Keratinocyte (primary cell): Measurements from ENCODE around the gene DOCK11. TPM values are rescaled to one million over a fixed set of nuclear protein-coding genes. Genes with fewer than 3 reads are reported as not detected.
"Not testable (repeated sequence)": the region's sequence is repeated elsewhere in the genome, so short reads cannot be mapped to it uniquely, and the experiment has no call there.

Experiments
- DNase-seq: peaks from one replicate; pipeline ENCODE4 v3.0.0-alpha.2; 2011; ENCODE audit warnings: low read depth, missing footprints, low spot score
- FAIRE-seq: peaks from 2 replicates; lab custom pipeline; 2011; peaks lifted over from hg19 to GRCh38; lab: Jason Lieb, UNC
- H2AFZ ChIP-seq: 2 replicates; pipeline ENCODE4 v1.6.0; 2012; ENCODE audit warnings: low read length, control low read depth, inconsistent platforms; ENCODE audit not compliant: control insufficient read depth
- H3K27ac ChIP-seq: 2 replicates; pipeline ENCODE4 v1.5.1; 2011; ENCODE audit warnings: low read length; ENCODE audit not compliant: control insufficient read depth, insufficient read depth
- H3K27me3 ChIP-seq: 3 replicates; pipeline ENCODE4 v1.6.0; 2011; ENCODE audit warnings: low read length; ENCODE audit not compliant: control insufficient read depth, insufficient read depth; ENCODE audit errors: extremely low read depth
- H3K36me3 ChIP-seq, 2 experiments: 2 replicates in 1 of 2; 3 replicates in 1 of 2; pipeline ENCODE4 v1.5.1; 2011; ENCODE audit warnings: low read length in 2 of 2, mild to moderate bottlenecking in 1 of 2; ENCODE audit not compliant: control insufficient read depth in 2 of 2, insufficient read depth in 2 of 2; ENCODE audit errors: extremely low read depth in 1 of 2
- H3K4me1 ChIP-seq: 3 replicates; pipeline ENCODE4 v1.5.1; 2011; ENCODE audit warnings: low read length; ENCODE audit not compliant: control insufficient read depth, insufficient read depth; ENCODE audit errors: extremely low read depth
- H3K4me2 ChIP-seq: 3 replicates; pipeline ENCODE4 v1.6.0; 2011; ENCODE audit warnings: low read depth, low read length; ENCODE audit not compliant: control insufficient read depth, insufficient read depth; ENCODE audit errors: extremely low read depth
- H3K4me3 ChIP-seq, 3 experiments: fragments of 200-600 bp in 1 of 3; sonication (generic) in 1 of 3; 2 replicates in 2 of 3; 3 replicates in 1 of 3; pipeline ENCODE4 v1.5.1; 2011 to 2016; ENCODE audit warnings: low read length in 3 of 3, mild to moderate bottlenecking in 3 of 3, control low read depth in 2 of 3, inconsistent platforms in 1 of 3, low read depth in 1 of 3, mixed read lengths in 1 of 3, mixed run types in 1 of 3, moderate library complexity in 1 of 3; ENCODE audit not compliant: control insufficient read depth in 2 of 3, insufficient read depth in 2 of 3; ENCODE audit errors: extremely low read depth in 1 of 3
- H3K79me2 ChIP-seq: 2 replicates; pipeline ENCODE4 v1.6.0; 2012; ENCODE audit warnings: low read length; ENCODE audit not compliant: control insufficient read depth, insufficient read depth
- H3K9ac ChIP-seq: 3 replicates; pipeline ENCODE4 v1.6.0; 2011; ENCODE audit warnings: low read length; ENCODE audit not compliant: control insufficient read depth, insufficient read depth; ENCODE audit errors: extremely low read depth
- H3K9me1 ChIP-seq: 3 replicates; pipeline ENCODE4 v1.6.0; 2011; ENCODE audit warnings: low read length; ENCODE audit not compliant: control insufficient read depth, insufficient read depth; ENCODE audit errors: extremely low read depth
- H3K9me3 ChIP-seq: 2 replicates; pipeline ENCODE4 v1.5.1; 2012; ENCODE audit warnings: low read depth, low read length; ENCODE audit not compliant: control insufficient read depth
- H4K20me1 ChIP-seq: 3 replicates; pipeline ENCODE4 v1.6.0; 2011; ENCODE audit warnings: low read length; ENCODE audit not compliant: control insufficient read depth, insufficient read depth; ENCODE audit errors: extremely low read depth
- CTCF ChIP-seq, 3 experiments: IDR thresholded peaks in 1 of 3; conservative IDR thresholded peaks in 1 of 3; optimal IDR thresholded peaks in 1 of 3; 2 replicates in 2 of 3; 3 replicates in 1 of 3; pipeline versions ENCODE3 to v1.5.1; 2011; ENCODE audit warnings: low read length in 3 of 3, mild to moderate bottlenecking in 3 of 3, moderate library complexity in 2 of 3, control low read depth in 1 of 3, inconsistent platforms in 1 of 3; ENCODE audit not compliant: insufficient read depth in 2 of 3; ENCODE audit errors: extremely low read depth in 1 of 3
- EZH2 ChIP-seq: IDR thresholded peaks from one replicate; pipeline ENCODE4 v1.6.1; 2012; ENCODE audit warnings: inconsistent platforms, mild to moderate bottlenecking, low read length, moderate library complexity
- dilution Hi-C: fragments of 300-500 bp; cut with MboI; formaldehyde crosslinking; loops from one replicate; pipeline ENCODE4 v1.7.0; 2020; ENCODE audit warnings: low sequenced_read_pairs; ENCODE audit not compliant: extremely low pct_ligation_motif_present
- polyA plus RNA-seq, 5 experiments: library from polyadenylated mRNA; depleted of rRNA in 3 of 5; stranded (reverse) in 3 of 5; stranded (forward) in 1 of 5; unstranded in 1 of 5; fragments of >200 nt; gene quantifications; 1 replicate in 1 of 5; 2 replicates in 3 of 5; 3 replicates in 1 of 5; pipeline versions ENCODE4 v1.2.1 to v1.2.3, GENCODE V29; 2011 to 2012; ENCODE audit warnings: missing spikeins in 2 of 5, low read depth in 1 of 5, low replicate concordance in 1 of 5

DOCK11 gene
- polyA plus RNA-seq, 1 donor (not counting 4 experiments of a cell fraction or from before 2014, with no cell fraction given), result 4.6 TPM

DNA sequence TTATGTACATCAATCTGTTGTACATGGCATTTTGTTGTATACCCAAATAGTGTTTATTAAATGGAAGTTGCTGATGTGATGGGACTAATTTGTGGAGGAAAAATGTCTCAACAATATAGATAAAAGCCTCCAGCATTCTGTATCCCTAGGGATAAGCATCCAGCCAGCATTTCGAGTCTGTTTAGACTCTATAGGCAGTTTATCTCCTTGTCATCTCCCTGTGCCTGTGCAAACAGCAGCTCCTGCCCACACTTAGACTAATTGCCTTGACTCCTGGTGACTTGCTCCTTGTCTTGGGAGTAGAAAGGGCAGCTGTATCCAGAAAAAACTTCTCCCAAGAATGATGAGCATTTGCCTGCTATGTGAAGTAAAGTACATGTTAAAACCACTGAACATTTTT is 83.8 kb downstream of the DOCK11 start:
- Histone ChIP-seq H3K9ac (no peak overlapping the region), H3K4me2 (no peak overlapping the region), H3K36me3 (no peaks in the 10 kb centered on the region), H3K79me2 (no peaks in the 10 kb centered on the region), H3K9me3 (no peaks in the 10 kb centered on the region), H2AFZ (no peak overlapping the region), H3K27ac (no peak overlapping the region), H4K20me1 (no peaks in the 10 kb centered on the region), H3K4me1 (no peaks in the 10 kb centered on the region), H3K27me3 (no peaks in the 10 kb centered on the region), H3K9me1 (no peaks in the 10 kb centered on the region), H3K4me3 (no peak overlapping the region)
- DNase-seq (no peak), FAIRE-seq (no peak)
- dilution Hi-C loops, result no loop called here
- TF ChIP-seq CTCF (optimal IDR thresholded peaks at IDR 0.05 in 1 of 3, IDR thresholded peaks at IDR 0.05 in 1 of 3, conservative IDR thresholded peaks at IDR 0.05 in 1 of 3; ENCODE audit: extremely low read depth in 1 of 3, insufficient read depth in 2 of 3, low read length in 3 of 3) (no peak), EZH2 (no peak)

- dilution Hi-C loops, H4K20me1 ChIP-seq, FAIRE-seq, H2AFZ ChIP-seq, H3K27ac ChIP-seq, H3K4me3 ChIP-seq, H3K27me3 ChIP-seq, H3K4me2 ChIP-seq, H3K79me2 ChIP-seq, H3K4me1 ChIP-seq, DNase-seq, H3K9me3 ChIP-seq, H3K9ac ChIP-seq, H3K36me3 ChIP-seq, H3K9me1 ChIP-seq: not testable (repeated sequence)
Measured at GRCh38 chrX:118582926-118583325, 87.3 kb downstream of the DOCK11 start.

DNA sequence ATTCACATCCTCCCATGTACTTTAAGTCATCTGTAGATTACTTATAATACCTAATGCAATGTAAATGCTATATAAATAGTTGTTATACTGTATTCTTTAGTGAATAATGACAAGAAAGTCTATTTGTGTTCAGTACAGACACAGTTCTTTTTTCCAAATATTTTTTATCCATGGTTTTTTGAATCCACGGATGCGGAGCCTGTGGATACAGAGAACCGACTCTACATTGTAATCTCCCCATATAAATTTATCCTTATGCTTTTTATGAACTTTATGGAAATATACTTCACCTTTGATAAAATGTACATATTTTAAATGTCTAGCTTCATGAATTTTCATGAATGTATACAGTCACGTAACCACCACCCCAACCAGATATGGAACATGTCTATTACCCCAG is 88.2 kb downstream of the DOCK11 start:
- no peaks in the 10 kb centered on the region for H3K27me3 ChIP-seq
- no peak overlapping the region for H2AFZ ChIP-seq
- TF ChIP-seq EZH2, result no peak
- no peak for TF ChIP-seq CTCF (optimal IDR thresholded peaks at IDR 0.05 in 1 of 3, IDR thresholded peaks at IDR 0.05 in 1 of 3, conservative IDR thresholded peaks at IDR 0.05 in 1 of 3; ENCODE audit: extremely low read depth in 1 of 3, insufficient read depth in 2 of 3, low read length in 3 of 3)
- dilution Hi-C loops, result no loop called here
- DNase-seq (no peak), FAIRE-seq (no peak)
- H3K9me3 ChIP-seq, result no peaks in the 10 kb centered on the region
- H3K27ac ChIP-seq, result no peak overlapping the region
- H3K4me2 ChIP-seq, result no peak overlapping the region
- no peaks in the 10 kb centered on the region for H3K79me2 ChIP-seq
- no peaks in the 10 kb centered on the region for H3K9me1 ChIP-seq
- no peaks in the 10 kb centered on the region for H3K36me3 ChIP-seq
- H4K20me1 ChIP-seq, result no peaks in the 10 kb centered on the region
- H3K4me1 ChIP-seq, result no peaks in the 10 kb centered on the region
- H3K9ac ChIP-seq, result no peak overlapping the region
- H3K4me3 ChIP-seq, result no peak overlapping the region
